Esophagus squamous epithelium (tissue), 4 donors: ENCODE measurements around the gene TANC1.

Experiments used
- CTCF ChIP-seq, 6 experiments: fragments of 450-650 bp in 4 of 6; fragments of 200-600 bp in 2 of 6; sonication (generic) in 2 of 6; IDR thresholded peaks; one replicate each; pipeline ENCODE4 v1.5.1; 2016 to 2019; ENCODE audit warnings: antibody characterized with exemption in 6 of 6, mild to moderate bottlenecking in 4 of 6, moderate library complexity in 4 of 6
- POLR2A ChIP-seq, 4 donors: fragments of 450-650 bp; IDR thresholded peaks; one replicate each; pipeline ENCODE4 v1.6.1; 2017; ENCODE audit warnings: antibody characterized with exemption in 4 of 4, mild to moderate bottlenecking in 4 of 4, moderate library complexity in 3 of 4

- TF ChIP-seq POLR2A (IDR thresholded peaks at IDR 0.05) (no peak), CTCF (IDR thresholded peaks at IDR 0.05) (no peak)
Observed at GRCh38 chr2:159179096-159179495, 210.7 kb downstream of the TANC1 start.
